PC-9 (cell line): Measurements from ENCODE around the gene CCDC68. TPM values are rescaled to one million over a fixed set of nuclear protein-coding genes. Genes with fewer than 3 reads are reported as not detected.

Source experiments
- BruUV-seq: library from RNA; stranded (reverse); fragments of 400-500 nt; replicated peaks from 2 replicates; lab custom pipeline; 2021; lab: Mats Ljungman, UMichigan
- CTCF ChIA-PET: fragments of 300-600 bp; sonication (Branson Sonifier 250); formaldehyde crosslinking; loops from one replicate; lab custom pipeline; 2022; ENCODE audit warnings: antibody characterized with exemption; lab: Charles Lee
- POLR2A ChIA-PET: fragments of 300-600 bp; sonication (Branson Sonifier 250); formaldehyde crosslinking; loops from one replicate; lab custom pipeline; 2022; ENCODE audit warnings: antibody characterized with exemption; ENCODE audit not compliant: unreplicated experiment; lab: Charles Lee
- DNase-seq, 2 experiments: peaks; one replicate each; pipeline versions ENCODE4 v3.0.0 to v3.0.0-alpha.2; 2015 to 2022; ENCODE audit warnings: mixed read lengths in 1 of 2
- H2AFZ ChIP-seq: fragments of 200-600 bp; sonication (generic); 2 replicates; pipeline ENCODE4 v1.8.1; 2017; ENCODE audit warnings: antibody characterized with exemption
- H3F3A ChIP-seq: fragments of 200-600 bp; sonication (generic); 2 replicates; pipeline ENCODE4 v1.8.1; 2017; ENCODE audit warnings: antibody characterized with exemption, mild to moderate bottlenecking, low read depth; ENCODE audit not compliant: insufficient read depth
- H3K27ac ChIP-seq: fragments of 200-600 bp; sonication (generic); 2 replicates; pipeline ENCODE4 v1.6.1; 2016; ENCODE audit warnings: mixed run types
- H3K27me3 ChIP-seq: fragments of 200-600 bp; sonication (generic); 2 replicates; pipeline ENCODE4 v1.6.1; 2016; ENCODE audit warnings: low read depth, mixed run types; ENCODE audit not compliant: insufficient read depth
- H3K36me3 ChIP-seq: fragments of 200-600 bp; sonication (generic); 2 replicates; pipeline ENCODE4 v1.6.1; 2016; ENCODE audit warnings: low read depth, mixed run types
- H3K4me1 ChIP-seq: fragments of 200-600 bp; sonication (generic); replicated peaks from 2 replicates; pipeline ENCODE4 v1.6.1; 2016; ENCODE audit warnings: mixed run types; ENCODE audit not compliant: insufficient read depth
- H3K4me2 ChIP-seq: fragments of 200-600 bp; sonication (generic); 2 replicates; pipeline ENCODE4 v1.6.1; 2017; ENCODE audit warnings: mixed run types
- H3K4me3 ChIP-seq: fragments of 200-600 bp; sonication (generic); 2 replicates; pipeline ENCODE4 v1.6.1; 2016; ENCODE audit warnings: mixed run types
- H3K79me2 ChIP-seq: fragments of 200-600 bp; sonication (generic); 2 replicates; pipeline ENCODE4 v1.6.1; 2017; ENCODE audit warnings: low read depth, mixed run types
- H3K9me2 ChIP-seq: fragments of 200-600 bp; sonication (generic); 2 replicates; pipeline ENCODE4 v1.8.1; 2017; ENCODE audit warnings: mild to moderate bottlenecking; ENCODE audit not compliant: insufficient read depth
- H3K9me3 ChIP-seq: fragments of 200-600 bp; sonication (generic); 2 replicates; pipeline ENCODE4 v1.8.1; 2016; ENCODE audit warnings: low read depth; ENCODE audit not compliant: insufficient read depth
- H4K20me1 ChIP-seq: fragments of 200-600 bp; sonication (generic); 2 replicates; pipeline ENCODE4 v1.8.1; 2017; ENCODE audit not compliant: insufficient read depth
- CTCF ChIP-seq: fragments of 200-600 bp; sonication (generic); conservative IDR thresholded peaks from 2 replicates; pipeline ENCODE4 v1.6.1; 2017; ENCODE audit warnings: mixed run types, antibody characterized with exemption, mild to moderate bottlenecking, moderate library complexity
- EZH2 ChIP-seq: fragments of 200-600 bp; sonication (generic); IDR thresholded peaks from 2 replicates; pipeline ENCODE4 v1.8.0; 2017; ENCODE audit warnings: antibody characterized with exemption, low read depth
- intact Hi-C: fragments of 100-400 bp; cut with micrococcal nuclease; formaldehyde crosslinking; loops from one replicate; pipeline ENCODE4 v1.10.0; 2022; ENCODE audit not compliant: unreplicated experiment
- total RNA-seq: library from RNA; stranded (reverse); gene quantifications from 2 replicates; pipeline ENCODE4 v1.2.3, GENCODE V29; 2021

The CCDC68 gene
- total RNA-seq, 1 experiment from 2014 or later = 2.9 TPM

GRCh38 chr18:54999016-54999415, 39.8 kb upstream of the CCDC68 start:
- DNase-seq = no peak
- no TSS peak for BruUV-seq
- H3K4me1 ChIP-seq = peaks cover 5% of the 10 kb centered on the region; the same call in 1 of the 2 replicates

GRCh38 chr18:54995421-54996143, 36.3 kb upstream of the CCDC68 start:
- DNase-seq = no peak
- no peaks in the 10 kb centered on the region for H3K27me3 ChIP-seq
- no peak overlapping the region for H3K4me3 ChIP-seq
- no peaks in the 10 kb centered on the region for H3K9me3 ChIP-seq
- intact Hi-C loops = no loop called here
- CTCF ChIA-PET = no interaction called here
- no peak for TF ChIP-seq CTCF
- TF ChIP-seq EZH2 = no peak
- no peak overlapping the region for H3K4me2 ChIP-seq
- BruUV-seq = no TSS peak
- no peaks in the 10 kb centered on the region for H3F3A ChIP-seq
- H3K9me2 ChIP-seq = no peaks in the 10 kb centered on the region
- H3K27ac ChIP-seq = no peak overlapping the region
- H3K36me3 ChIP-seq = no peaks in the 10 kb centered on the region
- H4K20me1 ChIP-seq = no peaks in the 10 kb centered on the region
- no peaks in the 10 kb centered on the region for H3K4me1 ChIP-seq
- no peak overlapping the region for H2AFZ ChIP-seq
- POLR2A ChIA-PET = no interaction called here
- no peaks in the 10 kb centered on the region for H3K79me2 ChIP-seq

More at GRCh38 chr18:54999016-54999415, 39.8 kb upstream of the CCDC68 start:
- H3K27ac ChIP-seq = no peak overlapping the region
- H3K9me2 ChIP-seq = no peaks in the 10 kb centered on the region
- TF ChIP-seq CTCF = no peak
- no peak for TF ChIP-seq EZH2
- intact Hi-C loops = no loop called here
- H3K4me2 ChIP-seq = no peak overlapping the region
- ChIA-PET POLR2A (no interaction called here), CTCF (no interaction called here)
- no peaks in the 10 kb centered on the region for H3K36me3 ChIP-seq
- no peaks in the 10 kb centered on the region for H3K9me3 ChIP-seq
- no peaks in the 10 kb centered on the region for H4K20me1 ChIP-seq
- H3F3A ChIP-seq = peaks cover 4% of the 10 kb centered on the region; the same call in 1 of the 2 replicates
- H3K79me2 ChIP-seq = no peaks in the 10 kb centered on the region
- no peak overlapping the region for H2AFZ ChIP-seq
- no peaks in the 10 kb centered on the region for H3K27me3 ChIP-seq
- H3K4me3 ChIP-seq = no peak overlapping the region

GRCh38 chr18:54991981-54992380, 32.7 kb upstream of the CCDC68 start:
- BruUV-seq = no TSS peak
- H3K4me2 ChIP-seq = no peak overlapping the region
- ChIA-PET POLR2A (no interaction called here), CTCF (no interaction called here)
- no peaks in the 10 kb centered on the region for H4K20me1 ChIP-seq
- no peaks in the 10 kb centered on the region for H3K4me1 ChIP-seq
- H3K4me3 ChIP-seq = no peak overlapping the region
- intact Hi-C loops = no loop called here
- H3K36me3 ChIP-seq = no peaks in the 10 kb centered on the region
- H3K9me2 ChIP-seq = no peaks in the 10 kb centered on the region
- H2AFZ ChIP-seq = no peak overlapping the region
- H3F3A ChIP-seq = no peaks in the 10 kb centered on the region
- H3K27ac ChIP-seq = no peak overlapping the region
- no peaks in the 10 kb centered on the region for H3K79me2 ChIP-seq
- no peak for TF ChIP-seq CTCF
- TF ChIP-seq EZH2 = no peak
- H3K9me3 ChIP-seq = no peaks in the 10 kb centered on the region
- no peaks in the 10 kb centered on the region for H3K27me3 ChIP-seq
- DNase-seq = no peak
